ENCODE data around the gene CTBP2. TPM values are rescaled to one million over a fixed set of nuclear protein-coding genes. Genes with fewer than 3 reads are reported as not detected.

Gene CTBP2
- total RNA-seq, 1 experiment from 2014 or later: 212 TPM

- H4K5ac ChIP-seq (ENCODE audit: insufficient read length, low read depth, low read length): no peak overlapping the region
- H3K4me3 Mint-ChIP-seq: no peak overlapping the region; a peak in 1 of 5 replicates
- no peak overlapping the region for H3K56ac ChIP-seq (ENCODE audit: insufficient read length, low read depth, low read length)
- peak overlapping the region; percentile 38 to 96 (median 41); a peak in 6 of 7 replicates for H3K27ac Mint-ChIP-seq
- no peak overlapping the region for H4K8ac ChIP-seq (replicated peaks; ENCODE audit: insufficient read length, low read depth, low read length)
- no peak overlapping the region for H3K18ac ChIP-seq (ENCODE audit: insufficient read length, low read depth, low read length)
- no peak overlapping the region for H2AK5ac ChIP-seq (ENCODE audit: insufficient read length, low read length)
- H3K79me1 ChIP-seq (ENCODE audit: insufficient read depth, low read depth, low read length, poor library complexity, severe bottlenecking): peaks cover 12% of the 10 kb centered on the region
- H2BK20ac ChIP-seq (ENCODE audit: low read depth, low read length, poor library complexity, severe bottlenecking): no peak overlapping the region
- H3K27ac ChIP-seq (ENCODE audit: insufficient read length, low read depth, low read length): no peak overlapping the region
- H2AFZ ChIP-seq (ENCODE audit: low read length): no peak overlapping the region
- H3K4me1 Mint-ChIP-seq: peaks cover 68 to 73% of the 10 kb centered on the region in 2 experiments
- H3K27me3 ChIP-seq (ENCODE audit: insufficient read depth, low read length): no peaks in the 10 kb centered on the region
- no peak overlapping the region; the same call in 1 of the 2 replicates for H3K4ac ChIP-seq (ENCODE audit: low read depth, low read length)
- no peak overlapping the region for H3T11ph ChIP-seq (ENCODE audit: low read length)
- WGBS (ENCODE audit: extremely low coverage, insufficient read length, low lambda C conversion rate): no CpG with 5 or more reads among the region's 18 CpGs
- H4K20me1 ChIP-seq (ENCODE audit: control insufficient read depth, insufficient read depth, insufficient read length): peaks cover 4% of the 10 kb centered on the region
- no peaks in the 10 kb centered on the region for H3K9me3 ChIP-seq (ENCODE audit: control insufficient read depth, low read depth, low read length)
- H3K36me3 Mint-ChIP-seq (ENCODE audit: insufficient read depth in 1 of 3, low read depth in 3 of 3): peaks cover 45 to 89% (median 75%) of the 10 kb centered on the region in 3 experiments
- H2BK12ac ChIP-seq (ENCODE audit: insufficient read length, low read depth, low read length): no peak overlapping the region
- H3K9me3 Mint-ChIP-seq: no peaks in the 10 kb centered on the region
- H3K79me2 ChIP-seq (ENCODE audit: insufficient read depth, low read length): peaks cover 69% of the 10 kb centered on the region; the same call in 1 of the 2 replicates
- H3K14ac ChIP-seq (ENCODE audit: insufficient read depth, low read length): no peak overlapping the region; the same call in 1 of the 2 replicates
- H3K4me2 ChIP-seq (ENCODE audit: insufficient read depth, insufficient read length, low read length): no peak overlapping the region
- no peaks in the 10 kb centered on the region for H3K27me3 Mint-ChIP-seq (ENCODE audit: low read depth)
- H2BK15ac ChIP-seq (ENCODE audit: low read depth, low read length): no peak overlapping the region
- H2BK5ac ChIP-seq (ENCODE audit: insufficient read length, low read length): no peak overlapping the region
- TF ChIP-seq, protein P1, sequence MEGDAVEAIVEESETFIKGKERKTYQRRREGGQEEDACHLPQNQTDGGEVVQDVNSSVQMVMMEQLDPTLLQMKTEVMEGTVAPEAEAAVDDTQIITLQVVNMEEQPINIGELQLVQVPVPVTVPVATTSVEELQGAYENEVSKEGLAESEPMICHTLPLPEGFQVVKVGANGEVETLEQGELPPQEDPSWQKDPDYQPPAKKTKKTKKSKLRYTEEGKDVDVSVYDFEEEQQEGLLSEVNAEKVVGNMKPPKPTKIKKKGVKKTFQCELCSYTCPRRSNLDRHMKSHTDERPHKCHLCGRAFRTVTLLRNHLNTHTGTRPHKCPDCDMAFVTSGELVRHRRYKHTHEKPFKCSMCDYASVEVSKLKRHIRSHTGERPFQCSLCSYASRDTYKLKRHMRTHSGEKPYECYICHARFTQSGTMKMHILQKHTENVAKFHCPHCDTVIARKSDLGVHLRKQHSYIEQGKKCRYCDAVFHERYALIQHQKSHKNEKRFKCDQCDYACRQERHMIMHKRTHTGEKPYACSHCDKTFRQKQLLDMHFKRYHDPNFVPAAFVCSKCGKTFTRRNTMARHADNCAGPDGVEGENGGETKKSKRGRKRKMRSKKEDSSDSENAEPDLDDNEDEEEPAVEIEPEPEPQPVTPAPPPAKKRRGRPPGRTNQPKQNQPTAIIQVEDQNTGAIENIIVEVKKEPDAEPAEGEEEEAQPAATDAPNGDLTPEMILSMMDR (conservative IDR thresholded peaks at IDR 0.05): no peak
- H3K4me1 ChIP-seq (ENCODE audit: insufficient read depth, low read length): peaks cover 1% of the 10 kb centered on the region; the same call in 1 of the 2 replicates
- H2BK120ac ChIP-seq (ENCODE audit: low read depth, low read length, poor library complexity, severe bottlenecking): no peak overlapping the region
- H3K23ac ChIP-seq (ENCODE audit: insufficient read length, low read depth, low read length): no peak overlapping the region
- no peak overlapping the region for H4K91ac ChIP-seq (ENCODE audit: insufficient read length, low read depth, low read length)
- no peak for DNase-seq
- no peaks in the 10 kb centered on the region for H3K23me2 ChIP-seq (ENCODE audit: insufficient read length, low read depth, low read length, poor library complexity, severe bottlenecking)
- H3K9ac ChIP-seq (ENCODE audit: extremely low read depth, insufficient read length, low read length): no peak overlapping the region
Observed at GRCh38 chr10:125084614-125085257, 75.6 kb downstream of the CTBP2 start.
